Calu3 (cell line): ENCODE measurements around the gene GGTA1. TPM values are rescaled to one million over a fixed set of nuclear protein-coding genes. Genes with fewer than 3 reads are reported as not detected.

Experiments used
- BruUV-seq: library from RNA; stranded (reverse); fragments of 400-500 nt; replicated peaks from 2 replicates; lab custom pipeline; 2021; lab: Mats Ljungman, UMichigan
- CTCF ChIA-PET: fragments of 300-600 bp; sonication (Branson Sonifier 250); formaldehyde crosslinking; loops from one replicate; lab custom pipeline; 2022; ENCODE audit warnings: antibody characterized with exemption; lab: Charles Lee
- DNase-seq: peaks from one replicate; pipeline ENCODE4 v3.0.0; 2022
- H3K27ac Mint-ChIP-seq: one replicate; pipeline ENCODE4 v1.8.0; 2022; ENCODE audit warnings: mixed read lengths; ENCODE audit not compliant: unreplicated experiment
- H3K27me3 Mint-ChIP-seq: one replicate; pipeline ENCODE4 v1.8.0; 2022; ENCODE audit warnings: mixed read lengths; ENCODE audit not compliant: unreplicated experiment
- H3K36me3 Mint-ChIP-seq: one replicate; pipeline ENCODE4 v1.8.0; 2022; ENCODE audit warnings: mild to moderate bottlenecking, moderate library complexity, mixed read lengths; ENCODE audit not compliant: insufficient read depth, unreplicated experiment
- H3K4me1 Mint-ChIP-seq: one replicate; pipeline ENCODE4 v1.8.0; 2022; ENCODE audit warnings: mild to moderate bottlenecking, low read depth, mixed read lengths; ENCODE audit not compliant: unreplicated experiment
- H3K4me3 Mint-ChIP-seq: one replicate; pipeline ENCODE4 v1.8.0; 2022; ENCODE audit warnings: mild to moderate bottlenecking, low read depth, moderate library complexity, mixed read lengths; ENCODE audit not compliant: unreplicated experiment
- H3K9me3 Mint-ChIP-seq: one replicate; pipeline ENCODE4 v1.8.0; 2022; ENCODE audit warnings: low read depth, mixed read lengths; ENCODE audit not compliant: unreplicated experiment
- intact Hi-C: fragments of 100-400 bp; cut with micrococcal nuclease; formaldehyde crosslinking; loops from one replicate; pipeline ENCODE4 v1.10.0; 2022; ENCODE audit not compliant: unreplicated experiment
- total RNA-seq: library from RNA; stranded (reverse); gene quantifications from 2 replicates; pipeline ENCODE4 v1.2.3, GENCODE V29; 2022
- TF ChIP-seq, protein P1 (sequence below): fragments of 200-600 bp; IDR thresholded peaks from one replicate; pipeline ENCODE4 v1.8.0; 2022; ENCODE audit warnings: antibody characterized with exemption; ENCODE audit not compliant: unreplicated experiment

The GGTA1 gene
- total RNA-seq, 1 experiment from 2014 or later: not detected

DNA sequence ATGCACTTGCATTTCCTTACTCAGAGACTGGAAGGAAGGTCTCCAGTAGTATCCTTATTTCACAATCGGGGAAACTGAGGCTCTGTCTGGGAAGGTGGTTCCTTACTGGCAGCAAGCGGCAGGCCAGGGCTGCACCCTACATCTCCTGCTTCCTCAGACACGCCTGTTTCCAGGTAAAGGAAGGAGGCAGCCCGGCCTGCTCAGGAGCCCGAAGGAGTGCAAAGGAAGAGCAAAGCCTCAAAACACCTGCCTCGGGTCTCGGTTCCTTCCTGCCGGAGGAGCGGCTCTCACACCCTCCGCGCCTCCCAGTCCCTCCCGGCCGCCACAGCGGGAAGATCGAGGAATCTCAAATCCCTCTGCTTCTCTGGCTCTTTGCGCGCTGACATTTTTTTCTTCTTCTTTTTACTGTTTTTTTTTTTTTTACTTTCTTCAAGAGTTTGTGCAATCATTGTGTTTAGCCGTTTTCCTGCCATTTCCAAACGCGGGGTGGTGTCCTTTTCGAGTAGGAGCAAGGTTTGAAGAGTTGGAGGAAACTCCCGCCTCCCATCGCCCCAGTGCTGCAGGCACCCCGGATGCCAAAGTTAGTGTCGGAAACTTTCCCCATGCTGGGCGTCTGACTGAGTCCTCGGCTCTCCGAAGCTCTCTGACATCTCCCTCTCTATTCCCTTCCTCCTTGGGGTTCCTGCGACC, 1.0 kb downstream of the GGTA1 start:
- intact Hi-C loops: no loop called here
- no peaks in the 10 kb centered on the region for H3K9me3 Mint-ChIP-seq
- peaks cover 73% of the 10 kb centered on the region for H3K27me3 Mint-ChIP-seq
- H3K4me3 Mint-ChIP-seq: peak overlapping the region; percentile 57
- H3K27ac Mint-ChIP-seq: no peak overlapping the region
- H3K36me3 Mint-ChIP-seq: no peaks in the 10 kb centered on the region
- CTCF ChIA-PET: interaction anchor here (0.7 to 1.0 kb wide), 2 partner anchors 9 to 75 kb away, joined by 3 read pairs; no protein-coding TSS in a partner anchor
- no TSS peak for BruUV-seq
- peaks cover 17% of the 10 kb centered on the region for H3K4me1 Mint-ChIP-seq
- peak; percentile 14 for DNase-seq
- TF ChIP-seq, protein P1, sequence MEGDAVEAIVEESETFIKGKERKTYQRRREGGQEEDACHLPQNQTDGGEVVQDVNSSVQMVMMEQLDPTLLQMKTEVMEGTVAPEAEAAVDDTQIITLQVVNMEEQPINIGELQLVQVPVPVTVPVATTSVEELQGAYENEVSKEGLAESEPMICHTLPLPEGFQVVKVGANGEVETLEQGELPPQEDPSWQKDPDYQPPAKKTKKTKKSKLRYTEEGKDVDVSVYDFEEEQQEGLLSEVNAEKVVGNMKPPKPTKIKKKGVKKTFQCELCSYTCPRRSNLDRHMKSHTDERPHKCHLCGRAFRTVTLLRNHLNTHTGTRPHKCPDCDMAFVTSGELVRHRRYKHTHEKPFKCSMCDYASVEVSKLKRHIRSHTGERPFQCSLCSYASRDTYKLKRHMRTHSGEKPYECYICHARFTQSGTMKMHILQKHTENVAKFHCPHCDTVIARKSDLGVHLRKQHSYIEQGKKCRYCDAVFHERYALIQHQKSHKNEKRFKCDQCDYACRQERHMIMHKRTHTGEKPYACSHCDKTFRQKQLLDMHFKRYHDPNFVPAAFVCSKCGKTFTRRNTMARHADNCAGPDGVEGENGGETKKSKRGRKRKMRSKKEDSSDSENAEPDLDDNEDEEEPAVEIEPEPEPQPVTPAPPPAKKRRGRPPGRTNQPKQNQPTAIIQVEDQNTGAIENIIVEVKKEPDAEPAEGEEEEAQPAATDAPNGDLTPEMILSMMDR: peak; percentile 6

DNA sequence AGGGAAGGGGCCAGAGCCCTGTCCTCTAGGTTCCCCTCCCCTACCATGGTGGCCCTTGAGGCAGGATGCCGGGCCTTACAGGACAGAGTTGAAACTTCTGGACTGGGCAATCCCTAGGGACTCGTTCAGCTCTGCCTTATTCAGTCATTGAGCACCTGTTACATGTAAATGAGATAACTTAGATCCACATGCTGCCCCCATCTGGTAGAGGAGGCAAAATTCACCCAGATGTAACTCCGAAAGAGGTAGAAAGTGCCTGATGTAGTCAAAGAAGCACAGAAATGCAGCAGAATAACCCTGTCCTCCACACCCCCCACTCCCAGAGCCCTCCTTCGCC, 1.5 kb downstream of the GGTA1 start:
- DNase-seq: peak; percentile 67
- CTCF ChIA-PET: interaction anchor here (1.0 kb wide), 1 partner anchor 8 kb away, joined by 3 read pairs; no protein-coding TSS in a partner anchor
- Mint-ChIP-seq H3K9me3 (no peaks in the 10 kb centered on the region), H3K27me3 (peaks cover 73% of the 10 kb centered on the region), H3K27ac (no peak overlapping the region), H3K36me3 (no peaks in the 10 kb centered on the region), H3K4me3 (peak overlapping the region; percentile 57), H3K4me1 (peaks cover 17% of the 10 kb centered on the region)
- TF ChIP-seq, protein P1: peak; percentile 16
- intact Hi-C loops: no loop called here
- BruUV-seq: no TSS peak

- intact Hi-C loops: no loop called here
- Mint-ChIP-seq H3K36me3 (no peaks in the 10 kb centered on the region), H3K4me1 (peaks cover 17% of the 10 kb centered on the region), H3K27me3 (peaks cover 72% of the 10 kb centered on the region), H3K4me3 (no peak overlapping the region), H3K9me3 (no peaks in the 10 kb centered on the region), H3K27ac (no peak overlapping the region)
- CTCF ChIA-PET: no interaction called here
- BruUV-seq: no TSS peak
- no peak for DNase-seq
- TF ChIP-seq, protein P1: no peak
Observed at GRCh38 chr9:121495976-121496375, 3.7 kb downstream of the GGTA1 start.

- DNase-seq: no peak
- H3K27me3 Mint-ChIP-seq: peaks cover 66% of the 10 kb centered on the region
- no peak overlapping the region for H3K27ac Mint-ChIP-seq
- intact Hi-C loops: no loop called here
- BruUV-seq: no TSS peak
- H3K4me1 Mint-ChIP-seq: peaks cover 15% of the 10 kb centered on the region
- H3K36me3 Mint-ChIP-seq: no peaks in the 10 kb centered on the region
- no peak overlapping the region for H3K4me3 Mint-ChIP-seq
- no peaks in the 10 kb centered on the region for H3K9me3 Mint-ChIP-seq
- TF ChIP-seq, protein P1: no peak
- CTCF ChIA-PET: no interaction called here
Observed at GRCh38 chr9:121494192-121494591, 5.5 kb downstream of the GGTA1 start.
